Activated B cell treated with CpG ODN at 0.5 μM for 24 hours (primary cell): Measurements from ENCODE around the gene NUPR1. TPM values are rescaled to one million over a fixed set of nuclear protein-coding genes. Genes with fewer than 3 reads are reported as not detected.

Source experiments
- ATAC-seq: fragments of 200-7000 bp; cut with Tn5 transposase; one replicate; pipeline ENCODE4 v1.10.0; 2021; ENCODE audit warnings: low read depth, mild to moderate bottlenecking, moderate library complexity
- CTCF ChIA-PET: fragments of 350-600 bp; sonication (Branson Sonifier 250); formaldehyde crosslinking; loops from one replicate; lab custom pipeline; 2021; ENCODE audit warnings: antibody characterized with exemption; lab: Charles Lee
- POLR2A ChIA-PET: fragments of 350-600 bp; sonication (Branson Sonifier 250); formaldehyde crosslinking; loops from one replicate; lab custom pipeline; 2021; ENCODE audit warnings: antibody characterized with exemption; lab: Charles Lee
- DNase-seq: peaks from one replicate; pipeline ENCODE4 v3.0.0; 2022
- H3K27ac Mint-ChIP-seq: one replicate; pipeline ENCODE4 v1.8.0; 2020; ENCODE audit warnings: mixed read lengths
- H3K27me3 Mint-ChIP-seq: one replicate; pipeline ENCODE4 v1.8.0; 2021; ENCODE audit warnings: mixed read lengths
- H3K36me3 Mint-ChIP-seq: one replicate; pipeline ENCODE4 v1.8.0; 2021; ENCODE audit warnings: low read depth, mixed read lengths
- H3K4me1 Mint-ChIP-seq: one replicate; pipeline ENCODE4 v1.8.0; 2021; ENCODE audit warnings: mixed read lengths
- H3K4me3 Mint-ChIP-seq: one replicate; pipeline ENCODE4 v1.8.0; 2020; ENCODE audit warnings: mild to moderate bottlenecking, mixed read lengths
- H3K9me3 Mint-ChIP-seq: one replicate; pipeline ENCODE4 v1.8.0; 2020; ENCODE audit warnings: mixed read lengths
- intact Hi-C: fragments of 100-400 bp; cut with micrococcal nuclease; formaldehyde crosslinking; loops from one replicate; pipeline ENCODE4 v1.15.1; 2024
- total RNA-seq: library from RNA; stranded (reverse); gene quantifications from 2 replicates; pipeline ENCODE4 v1.2.3, GENCODE V29; 2022
- TF ChIP-seq, protein P1 (sequence below): fragments of 200-600 bp; IDR thresholded peaks from one replicate; pipeline ENCODE4 v1.8.0; 2022; ENCODE audit warnings: antibody characterized with exemption, mild to moderate bottlenecking

NUPR1 gene
- total RNA-seq, 1 donor from 2014 or later: not detected

DNA sequence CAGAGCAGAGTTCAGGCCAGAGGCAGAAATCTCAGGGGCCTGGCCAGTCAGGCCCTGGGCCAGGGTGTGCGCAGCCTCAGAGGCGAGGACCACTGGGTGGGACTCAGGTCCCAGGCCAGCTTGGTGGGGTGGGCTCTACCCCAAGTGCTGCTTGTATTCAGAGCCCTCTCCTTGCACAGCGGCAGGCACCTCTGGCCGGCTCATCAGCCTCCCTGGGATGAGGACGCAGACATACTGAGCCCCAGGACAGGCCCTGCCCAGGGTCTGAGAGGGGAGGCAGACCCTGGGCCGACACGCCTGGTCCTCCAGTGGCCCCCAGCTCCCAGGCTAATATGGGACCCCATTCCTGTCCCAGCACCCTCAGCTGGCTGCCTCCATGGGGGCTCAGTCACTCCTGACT, 24.5 kb downstream of the NUPR1 start:
- ATAC-seq (no peak), DNase-seq (no peak)
- H3K36me3 Mint-ChIP-seq: no peaks in the 10 kb centered on the region
- ChIA-PET CTCF (no interaction called here), POLR2A (interaction anchor here (0.6 to 1.1 kb wide), 2 partner anchors 21 to 40 kb away, joined by 3 read pairs; partner anchors contain the start of gene SGF29)
- TF ChIP-seq, protein P1, sequence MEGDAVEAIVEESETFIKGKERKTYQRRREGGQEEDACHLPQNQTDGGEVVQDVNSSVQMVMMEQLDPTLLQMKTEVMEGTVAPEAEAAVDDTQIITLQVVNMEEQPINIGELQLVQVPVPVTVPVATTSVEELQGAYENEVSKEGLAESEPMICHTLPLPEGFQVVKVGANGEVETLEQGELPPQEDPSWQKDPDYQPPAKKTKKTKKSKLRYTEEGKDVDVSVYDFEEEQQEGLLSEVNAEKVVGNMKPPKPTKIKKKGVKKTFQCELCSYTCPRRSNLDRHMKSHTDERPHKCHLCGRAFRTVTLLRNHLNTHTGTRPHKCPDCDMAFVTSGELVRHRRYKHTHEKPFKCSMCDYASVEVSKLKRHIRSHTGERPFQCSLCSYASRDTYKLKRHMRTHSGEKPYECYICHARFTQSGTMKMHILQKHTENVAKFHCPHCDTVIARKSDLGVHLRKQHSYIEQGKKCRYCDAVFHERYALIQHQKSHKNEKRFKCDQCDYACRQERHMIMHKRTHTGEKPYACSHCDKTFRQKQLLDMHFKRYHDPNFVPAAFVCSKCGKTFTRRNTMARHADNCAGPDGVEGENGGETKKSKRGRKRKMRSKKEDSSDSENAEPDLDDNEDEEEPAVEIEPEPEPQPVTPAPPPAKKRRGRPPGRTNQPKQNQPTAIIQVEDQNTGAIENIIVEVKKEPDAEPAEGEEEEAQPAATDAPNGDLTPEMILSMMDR: no peak
- no peak overlapping the region for H3K4me3 Mint-ChIP-seq
- no peaks in the 10 kb centered on the region for H3K9me3 Mint-ChIP-seq
- no peak overlapping the region for H3K27ac Mint-ChIP-seq
- intact Hi-C loops: no loop called here
- H3K4me1 Mint-ChIP-seq: peaks cover 5% of the 10 kb centered on the region
- H3K27me3 Mint-ChIP-seq: no peaks in the 10 kb centered on the region

DNA sequence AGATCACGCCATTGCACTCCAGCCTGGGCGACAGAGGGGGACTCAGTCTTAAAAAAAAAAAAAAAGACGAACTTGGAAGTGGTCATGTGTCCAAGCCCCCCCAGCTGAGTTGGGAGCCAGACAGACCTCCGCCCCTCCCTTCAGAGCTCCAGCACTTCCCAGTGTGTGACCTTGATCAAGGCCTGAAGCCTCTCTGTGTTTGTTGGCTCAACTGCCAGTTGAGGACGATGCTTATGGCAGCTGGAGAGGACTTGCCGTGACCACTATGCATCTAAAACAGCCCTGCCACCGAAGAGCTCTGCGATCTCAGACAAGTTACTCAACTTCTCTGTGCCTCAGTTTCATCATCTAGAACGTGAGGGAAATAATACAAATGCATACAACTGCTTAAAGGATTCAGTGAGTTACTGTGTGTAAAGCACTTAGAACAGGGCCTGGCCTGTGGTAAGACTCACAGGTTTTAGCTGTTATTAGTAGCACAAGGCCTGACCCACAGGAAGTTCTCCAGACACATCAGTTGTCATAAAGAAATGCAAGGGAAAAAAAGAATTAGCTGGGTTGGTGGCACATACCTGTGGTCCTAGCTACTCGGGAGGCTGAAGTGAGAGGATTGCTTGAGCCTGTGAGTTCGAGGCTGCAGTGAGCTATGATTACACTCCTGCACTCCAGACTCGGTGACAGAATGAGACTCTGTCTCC, 25.1 kb downstream of the NUPR1 start:
- intact Hi-C loops: no loop called here
- DNase-seq (no peak), ATAC-seq (no peak)
- POLR2A ChIA-PET: interaction anchor here (0.6 to 1.1 kb wide), 2 partner anchors 21 to 40 kb away, joined by 3 read pairs; partner anchors contain the start of gene SGF29
- H3K4me3 Mint-ChIP-seq: no peak overlapping the region
- H3K27me3 Mint-ChIP-seq: no peaks in the 10 kb centered on the region
- CTCF ChIA-PET: no interaction called here
- no peak overlapping the region for H3K27ac Mint-ChIP-seq
- TF ChIP-seq, protein P1: no peak
- H3K4me1 Mint-ChIP-seq: peaks cover 5% of the 10 kb centered on the region
- no peaks in the 10 kb centered on the region for H3K9me3 Mint-ChIP-seq
- H3K36me3 Mint-ChIP-seq: no peaks in the 10 kb centered on the region

DNA sequence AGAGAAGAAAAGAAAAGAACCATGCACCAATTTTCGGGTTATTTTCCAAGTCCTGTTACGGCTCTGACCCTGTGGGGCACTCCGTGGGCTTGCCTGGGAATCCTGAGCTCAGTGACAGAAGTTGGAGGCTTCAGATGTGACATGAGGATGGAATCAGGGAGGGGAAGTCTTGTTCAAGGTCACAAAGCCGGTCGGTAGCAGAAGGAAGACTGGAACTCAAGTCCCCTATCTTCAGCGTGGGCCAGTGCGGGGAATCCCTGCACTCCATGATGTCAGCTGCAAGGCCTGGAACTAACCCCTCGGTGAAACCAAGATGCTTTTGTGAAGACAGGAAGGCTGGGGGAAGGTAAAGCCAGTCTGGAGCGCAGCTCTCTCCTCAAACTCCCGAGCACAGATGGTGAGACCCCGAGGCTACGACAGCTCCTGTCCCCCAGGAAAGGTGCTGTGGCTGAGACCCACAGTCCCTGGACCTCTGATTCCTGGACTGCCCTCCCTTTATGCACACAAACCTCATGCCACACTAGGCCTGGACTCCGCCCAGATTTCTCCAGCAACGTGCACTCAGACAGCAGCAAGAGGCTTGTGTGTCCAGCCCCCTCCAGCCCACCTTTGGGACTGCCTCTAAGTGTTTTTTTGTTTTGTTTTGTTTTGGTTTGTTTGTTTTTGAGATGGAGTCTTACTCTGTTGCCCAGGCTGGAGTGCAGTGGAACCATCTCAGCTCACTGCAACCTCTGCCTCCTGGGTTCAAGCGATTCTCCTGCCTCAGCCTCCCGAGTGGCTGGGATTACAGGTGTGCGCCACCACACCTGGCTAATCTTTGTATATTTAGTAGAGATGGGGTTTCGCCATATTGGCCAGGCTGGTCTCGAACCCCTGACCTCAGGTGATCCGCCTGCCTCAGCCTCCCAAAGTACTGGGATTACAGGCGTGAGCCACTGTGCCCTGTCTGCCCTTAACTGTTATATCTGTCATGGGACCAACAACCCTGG, 26.7 kb downstream of the NUPR1 start:
- CTCF ChIA-PET: no interaction called here
- Mint-ChIP-seq H3K4me1 (peaks cover 16% of the 10 kb centered on the region), H3K27me3 (no peaks in the 10 kb centered on the region), H3K4me3 (no peak overlapping the region), H3K27ac (peak overlapping the region; percentile 33), H3K9me3 (no peaks in the 10 kb centered on the region), H3K36me3 (no peaks in the 10 kb centered on the region)
- TF ChIP-seq, protein P1: no peak
- DNase-seq (no peak), ATAC-seq (no peak)
- intact Hi-C loops: no loop called here
- POLR2A ChIA-PET: interaction anchor here (0.9 kb wide), 1 partner anchor 20 kb away, joined by 4 read pairs; the partner anchor contains the start of gene CLN3

DNA sequence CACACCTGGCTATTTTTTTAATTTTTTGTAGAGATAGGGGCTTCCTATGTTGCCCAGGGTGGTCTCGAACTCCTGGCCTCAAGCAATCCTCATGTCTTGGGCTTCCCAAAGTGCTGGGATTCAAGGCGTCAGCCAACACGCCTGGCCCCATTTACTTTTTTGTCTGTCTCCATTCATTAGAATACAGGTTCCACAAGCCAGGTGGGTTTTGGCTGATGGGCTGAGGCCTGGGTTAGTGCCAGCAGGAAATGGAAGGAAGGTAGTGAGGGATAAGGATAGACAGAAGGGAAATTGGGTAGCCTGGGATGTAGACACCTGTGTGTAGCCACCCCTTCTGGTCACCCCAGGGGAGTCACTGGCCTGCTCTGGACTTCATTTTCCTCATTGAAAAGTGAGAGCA, 27.7 kb downstream of the NUPR1 start:
- DNase-seq: no peak
- H3K9me3 Mint-ChIP-seq: no peaks in the 10 kb centered on the region
- no peak overlapping the region for H3K4me3 Mint-ChIP-seq
- POLR2A ChIA-PET: interaction anchor here (0.9 kb wide), 1 partner anchor 19 kb away, joined by 4 read pairs; the partner anchor contains the start of gene CLN3
- H3K27me3 Mint-ChIP-seq: no peaks in the 10 kb centered on the region
- H3K27ac Mint-ChIP-seq: no peak overlapping the region
- H3K36me3 Mint-ChIP-seq: no peaks in the 10 kb centered on the region
- peaks cover 27% of the 10 kb centered on the region for H3K4me1 Mint-ChIP-seq
- ATAC-seq: no peak
- CTCF ChIA-PET: no interaction called here
- intact Hi-C loops: no loop called here
- TF ChIP-seq, protein P1: no peak
